Neural crest cell (in vitro differentiated cells): ENCODE results near the gene SUGCT. TPM values are rescaled to one million over a fixed set of nuclear protein-coding genes. Genes with fewer than 3 reads are reported as not detected.

Experiments used
- DNase-seq: peaks from one replicate; pipeline ENCODE4 v3.0.0; 2021; ENCODE audit warnings: low read depth, mixed read lengths, low spot score
- H3K27ac Mint-ChIP-seq: one replicate; pipeline ENCODE4 v1.8.0; 2021; ENCODE audit warnings: mild to moderate bottlenecking, mixed read lengths; ENCODE audit not compliant: unreplicated experiment
- H3K27me3 Mint-ChIP-seq: 2 replicates; pipeline ENCODE4 v1.8.0; 2021; ENCODE audit warnings: low read depth, mild to moderate bottlenecking, mixed read lengths
- H3K36me3 Mint-ChIP-seq: 2 replicates; pipeline ENCODE4 v1.8.0; 2021; ENCODE audit warnings: low read depth, mild to moderate bottlenecking, mixed read lengths
- H3K4me1 Mint-ChIP-seq: 2 replicates; pipeline ENCODE4 v1.8.0; 2021; ENCODE audit warnings: mixed read lengths
- H3K4me3 Mint-ChIP-seq: one replicate; pipeline ENCODE4 v1.8.0; 2021; ENCODE audit warnings: mild to moderate bottlenecking, mixed read lengths
- H3K9me3 Mint-ChIP-seq: 2 replicates; pipeline ENCODE4 v1.8.0; 2021; ENCODE audit warnings: mixed read lengths
- CTCF ChIP-seq: fragments of 200-600 bp; sonication (generic); conservative IDR thresholded peaks from 2 replicates; pipeline ENCODE4 v1.5.0; 2021; ENCODE audit warnings: antibody characterized with exemption, mild to moderate bottlenecking
- total RNA-seq: library from RNA; stranded (reverse); gene quantifications from 2 replicates; pipeline ENCODE4 v1.2.1, GENCODE V29; 2021

The SUGCT gene
- total RNA-seq, 1 donor from 2014 or later = 5.9 TPM

GRCh38 chr7:40808378-40808942, 673.7 kb downstream of the SUGCT start:
- no peak for DNase-seq
- TF ChIP-seq CTCF = no peak
- H3K4me3 Mint-ChIP-seq = no peak overlapping the region
- H3K9me3 Mint-ChIP-seq = peaks cover 17% of the 10 kb centered on the region
- H3K27me3 Mint-ChIP-seq = no peaks in the 10 kb centered on the region
- H3K27ac Mint-ChIP-seq = no peak overlapping the region
- peaks cover 3% of the 10 kb centered on the region for H3K36me3 Mint-ChIP-seq
- H3K4me1 Mint-ChIP-seq = no peaks in the 10 kb centered on the region

- H3K27me3 Mint-ChIP-seq = no peaks in the 10 kb centered on the region
- peaks cover 17% of the 10 kb centered on the region for H3K9me3 Mint-ChIP-seq
- H3K4me1 Mint-ChIP-seq = no peaks in the 10 kb centered on the region
- no peak overlapping the region for H3K4me3 Mint-ChIP-seq
- peaks cover 3% of the 10 kb centered on the region for H3K36me3 Mint-ChIP-seq
- TF ChIP-seq CTCF = no peak
- no peak for DNase-seq
- H3K27ac Mint-ChIP-seq = no peak overlapping the region
These were observed 675.5 kb downstream of the SUGCT start for GRCh38 chr7:40810274-40810673.

- Mint-ChIP-seq H3K36me3 (peaks cover 3% of the 10 kb centered on the region), H3K4me3 (no peak overlapping the region), H3K4me1 (no peaks in the 10 kb centered on the region), H3K9me3 (peaks cover 20% of the 10 kb centered on the region), H3K27ac (no peak overlapping the region), H3K27me3 (no peaks in the 10 kb centered on the region)
- no peak for DNase-seq
- no peak for TF ChIP-seq CTCF
These were observed 676.9 kb downstream of the SUGCT start for GRCh38 chr7:40811666-40812065.

GRCh38 chr7:40815022-40815421, 680.2 kb downstream of the SUGCT start:
- Mint-ChIP-seq H3K27ac (no peak overlapping the region), H3K36me3 (peaks cover 11% of the 10 kb centered on the region), H3K27me3 (no peaks in the 10 kb centered on the region), H3K4me1 (no peaks in the 10 kb centered on the region), H3K4me3 (no peak overlapping the region), H3K9me3 (peaks cover 32% of the 10 kb centered on the region)
- DNase-seq = no peak
- no peak for TF ChIP-seq CTCF

GRCh38 chr7:40815512-40815911, 680.7 kb downstream of the SUGCT start:
- Mint-ChIP-seq H3K4me1 (no peaks in the 10 kb centered on the region), H3K9me3 (peaks cover 29% of the 10 kb centered on the region), H3K36me3 (peaks cover 11% of the 10 kb centered on the region), H3K27ac (no peak overlapping the region), H3K4me3 (no peak overlapping the region), H3K27me3 (no peaks in the 10 kb centered on the region)
- TF ChIP-seq CTCF = no peak
- DNase-seq = no peak
